IgD-negative memory B cell (primary cell): ENCODE measurements around the gene RAB3B. TPM values are rescaled to one million over a fixed set of nuclear protein-coding genes. Genes with fewer than 3 reads are reported as not detected.
"Not testable (repeated sequence)": the region's sequence is repeated elsewhere in the genome, so short reads cannot be mapped to it uniquely, and the experiment has no call there.

ENCODE experiments used
- H3K27ac Mint-ChIP-seq, 3 donors: one replicate each; pipeline ENCODE4 v1.8.0; 2020 to 2022; ENCODE audit warnings: mild to moderate bottlenecking in 3 of 3, mixed read lengths in 3 of 3, moderate library complexity in 1 of 3
- H3K27me3 Mint-ChIP-seq: one replicate; pipeline ENCODE4 v1.8.0; 2021; ENCODE audit warnings: mixed read lengths
- H3K36me3 Mint-ChIP-seq: one replicate; pipeline ENCODE4 v1.8.0; 2020; ENCODE audit warnings: mild to moderate bottlenecking, mixed read lengths
- H3K4me1 Mint-ChIP-seq, 3 donors: one replicate each; pipeline ENCODE4 v1.8.0; 2020 to 2022; ENCODE audit warnings: mixed read lengths in 3 of 3, mild to moderate bottlenecking in 1 of 3
- H3K4me3 Mint-ChIP-seq, 4 donors: one replicate each; pipeline ENCODE4 v1.8.0; 2020 to 2022; ENCODE audit warnings: mild to moderate bottlenecking in 4 of 4, mixed read lengths in 4 of 4, moderate library complexity in 3 of 4
- H3K9me3 Mint-ChIP-seq, 3 donors: one replicate each; pipeline ENCODE4 v1.8.0; 2020 to 2021; ENCODE audit warnings: mixed read lengths in 3 of 3, mild to moderate bottlenecking in 1 of 3
- polyA plus RNA-seq: library from polyadenylated mRNA; unstranded; fragments of 300-500 nt; fragmentation: Illumina TruSeq; gene quantifications from one replicate; pipeline ENCODE4 v1.2.3, GENCODE V29; 2021

RAB3B gene
- polyA plus RNA-seq: not detected

- Mint-ChIP-seq H3K4me3 (peak within 1 kb of the TSS; percentile 16 to 93 (median 78)), H3K27me3 (peaks cover 30% of the 10 kb centered on the region), H3K4me1 (peaks cover 4 to 10% (median 5%) of the 10 kb centered on the region in 3 donors), H3K9me3 (no peaks in the 10 kb centered on the region), H3K27ac (peak within 1 kb of the TSS in 1 of 3 donors; percentile 93), H3K36me3 (peaks cover 6% of the 10 kb centered on the region)
These were observed at the start of gene RAB3B for GRCh38 chr1:51990478-51990965. TSS of gene RAB3B (minus strand) at chr1:51990700. CDS start at chr1:51977117, 13,583 bp downstream.

- Mint-ChIP-seq H3K4me1 (peaks cover 4 to 11% (median 6%) of the 10 kb centered on the region in 3 donors), H3K9me3 (no peaks in the 10 kb centered on the region), H3K4me3 (no peak overlapping the region), H3K36me3 (peaks cover 5% of the 10 kb centered on the region), H3K27me3 (no peaks in the 10 kb centered on the region), H3K27ac (no peak overlapping the region)
These were observed 47.4 kb upstream of the RAB3B start for GRCh38 chr1:52037909-52038308.

- Mint-ChIP-seq H3K36me3 (peaks cover 5% of the 10 kb centered on the region), H3K27me3 (no peaks in the 10 kb centered on the region), H3K4me3 (no peak overlapping the region), H3K27ac (no peak overlapping the region), H3K4me1 (peaks cover 7 to 15% (median 8%) of the 10 kb centered on the region in 3 donors), H3K9me3 (no peaks in the 10 kb centered on the region)
These were observed 46.9 kb upstream of the RAB3B start for GRCh38 chr1:52037402-52037814.

GRCh38 chr1:52034050-52034384 is 43.5 kb upstream of the RAB3B start:
- H3K27ac Mint-ChIP-seq: peak overlapping the region; percentile 89 to 93 (median 90)
- peaks cover 27 to 37% (median 30%) of the 10 kb centered on the region in 3 donors for H3K4me1 Mint-ChIP-seq
- H3K36me3 Mint-ChIP-seq: peaks cover 12% of the 10 kb centered on the region
- H3K9me3 Mint-ChIP-seq: no peaks in the 10 kb centered on the region
- H3K27me3 Mint-ChIP-seq: no peaks in the 10 kb centered on the region
- H3K4me3 Mint-ChIP-seq: peak overlapping the region; percentile 94 to 95 (median 95)

- Mint-ChIP-seq H3K4me1 (peaks cover 27 to 37% (median 30%) of the 10 kb centered on the region in 3 donors), H3K9me3 (no peaks in the 10 kb centered on the region), H3K27ac (peak within 1 kb of the TSS; percentile 89 to 93 (median 90)), H3K27me3 (no peaks in the 10 kb centered on the region), H3K4me3 (peak within 1 kb of the TSS; percentile 94 to 95 (median 95)), H3K36me3 (peaks cover 12% of the 10 kb centered on the region)
These were observed 42.9 kb upstream of the RAB3B start, which contains the start of gene KTI12 for GRCh38 chr1:52033190-52034049. TSS of gene KTI12 (minus strand) at chr1:52033810. CDS start at chr1:52033761, 49 bp downstream.

GRCh38 chr1:52032785-52033131 is 42.3 kb upstream of the RAB3B start:
- Mint-ChIP-seq H3K27ac (peak overlapping the region; percentile 89 to 93 (median 90)), H3K36me3 (peaks cover 12% of the 10 kb centered on the region), H3K9me3 (no peaks in the 10 kb centered on the region), H3K4me3 (peak overlapping the region; percentile 94 to 95 (median 95)), H3K27me3 (no peaks in the 10 kb centered on the region), H3K4me1 (peaks cover 27 to 37% (median 30%) of the 10 kb centered on the region in 3 donors)

GRCh38 chr1:52032124-52032784 is 41.8 kb upstream of the RAB3B start:
- peak overlapping the region; percentile 53 to 93 (median 89) for H3K27ac Mint-ChIP-seq
- H3K4me1 Mint-ChIP-seq: peaks cover 27 to 37% (median 30%) of the 10 kb centered on the region in 3 donors
- H3K9me3 Mint-ChIP-seq: no peaks in the 10 kb centered on the region
- peak overlapping the region; percentile 94 to 95 (median 95) for H3K4me3 Mint-ChIP-seq
- H3K36me3 Mint-ChIP-seq: peaks cover 12% of the 10 kb centered on the region
- no peaks in the 10 kb centered on the region for H3K27me3 Mint-ChIP-seq

GRCh38 chr1:52028839-52029238 is 38.3 kb upstream of the RAB3B start:
- not testable (repeated sequence) for H3K27me3 Mint-ChIP-seq, H3K4me3 Mint-ChIP-seq, H3K27ac Mint-ChIP-seq, H3K9me3 Mint-ChIP-seq
- Mint-ChIP-seq H3K4me1 (peaks cover 25 to 33% (median 26%) of the 10 kb centered on the region in 3 donors), H3K36me3 (peaks cover 17% of the 10 kb centered on the region)

GRCh38 chr1:52028328-52028727 is 37.8 kb upstream of the RAB3B start:
- H3K4me1 Mint-ChIP-seq: peaks cover 25 to 27% (median 26%) of the 10 kb centered on the region in 3 donors
- no peaks in the 10 kb centered on the region for H3K27me3 Mint-ChIP-seq
- no peak overlapping the region for H3K27ac Mint-ChIP-seq
- H3K36me3 Mint-ChIP-seq: peaks cover 17% of the 10 kb centered on the region
- no peak overlapping the region for H3K4me3 Mint-ChIP-seq
- no peaks in the 10 kb centered on the region for H3K9me3 Mint-ChIP-seq

- Mint-ChIP-seq H3K9me3 (no peaks in the 10 kb centered on the region), H3K36me3 (peaks cover 16% of the 10 kb centered on the region)
These were observed 35.8 kb upstream of the RAB3B start for GRCh38 chr1:52026278-52026677.

GRCh38 chr1:52022133-52022532 is 31.6 kb upstream of the RAB3B start:
- Mint-ChIP-seq H3K9me3 (no peaks in the 10 kb centered on the region), H3K36me3 (peaks cover 8% of the 10 kb centered on the region), H3K27me3 (no peaks in the 10 kb centered on the region), H3K4me3 (no peak overlapping the region), H3K4me1 (peaks cover 0 to 3% (median 1%) of the 10 kb centered on the region in 3 donors), H3K27ac (peak overlapping the region in 1 of 3 donors; percentile 34)

More at GRCh38 chr1:52026278-52026677, 35.8 kb upstream of the RAB3B start:
- Mint-ChIP-seq H3K4me3 (no peak overlapping the region), H3K27ac (no peak overlapping the region), H3K27me3 (no peaks in the 10 kb centered on the region), H3K4me1 (peaks cover 12 to 13% (median 12%) of the 10 kb centered on the region in 3 donors)

GRCh38 chr1:52008071-52008809 is 17.7 kb upstream of the RAB3B start:
- Mint-ChIP-seq H3K27ac (no peak overlapping the region), H3K27me3 (peaks cover 12% of the 10 kb centered on the region), H3K4me3 (peak overlapping the region in 1 of 4 donors; percentile 68), H3K4me1 (no peaks in the 10 kb centered on the region), H3K9me3 (no peaks in the 10 kb centered on the region), H3K36me3 (no peaks in the 10 kb centered on the region)

GRCh38 chr1:52007215-52008002 is 16.9 kb upstream of the RAB3B start:
- no peaks in the 10 kb centered on the region for H3K9me3 Mint-ChIP-seq
- H3K4me3 Mint-ChIP-seq: no peak overlapping the region
- H3K27ac Mint-ChIP-seq: no peak overlapping the region
- no peaks in the 10 kb centered on the region for H3K36me3 Mint-ChIP-seq
- H3K27me3 Mint-ChIP-seq: peaks cover 12% of the 10 kb centered on the region
- H3K4me1 Mint-ChIP-seq: peaks cover 0 to 1% (median 0%) of the 10 kb centered on the region in 3 donors

- H3K4me3 Mint-ChIP-seq, H3K27ac Mint-ChIP-seq, H3K36me3 Mint-ChIP-seq, H3K9me3 Mint-ChIP-seq, H3K4me1 Mint-ChIP-seq: not testable (repeated sequence)
- peaks cover 12% of the 10 kb centered on the region for H3K27me3 Mint-ChIP-seq
These were observed 15.6 kb upstream of the RAB3B start for GRCh38 chr1:52006081-52006553.
